HG03520 (cell line): ENCODE data around the gene YY2.
"Not testable (repeated sequence)": the region's sequence is repeated elsewhere in the genome, so short reads cannot be mapped to it uniquely, and the experiment has no call there.

ENCODE experiments used
- ATAC-seq: cut with Tn5 transposase; IDR thresholded peaks from one replicate; pipeline ENCODE4 v1.9.1; 2021; ENCODE audit warnings: mild to moderate bottlenecking, moderate library complexity; ENCODE audit not compliant: unreplicated experiment

Gene YY2

GRCh38 chrX:21873063-21873775 is 17.4 kb downstream of the YY2 start:
- no peak for ATAC-seq

DNA sequence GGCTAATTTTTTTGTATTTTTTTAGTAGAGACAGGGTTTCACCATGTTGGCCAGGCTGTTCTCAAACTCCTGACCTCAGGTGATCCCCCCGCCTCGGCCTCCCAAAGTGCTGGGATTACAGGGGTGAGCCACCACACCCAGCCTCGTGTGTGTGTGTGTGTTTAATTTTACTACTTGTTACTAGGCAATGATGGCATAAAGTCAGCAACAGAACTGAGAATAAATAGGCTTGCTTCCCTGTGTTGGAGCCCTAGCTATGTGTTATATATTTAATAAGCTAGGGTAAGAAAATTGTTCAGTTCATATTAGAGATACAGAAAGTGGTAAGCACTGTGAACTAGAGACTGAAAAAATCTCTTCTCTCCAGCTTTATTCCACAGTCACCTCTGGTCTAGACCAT is 18.4 kb downstream of the YY2 start:
- not testable (repeated sequence) for ATAC-seq

DNA sequence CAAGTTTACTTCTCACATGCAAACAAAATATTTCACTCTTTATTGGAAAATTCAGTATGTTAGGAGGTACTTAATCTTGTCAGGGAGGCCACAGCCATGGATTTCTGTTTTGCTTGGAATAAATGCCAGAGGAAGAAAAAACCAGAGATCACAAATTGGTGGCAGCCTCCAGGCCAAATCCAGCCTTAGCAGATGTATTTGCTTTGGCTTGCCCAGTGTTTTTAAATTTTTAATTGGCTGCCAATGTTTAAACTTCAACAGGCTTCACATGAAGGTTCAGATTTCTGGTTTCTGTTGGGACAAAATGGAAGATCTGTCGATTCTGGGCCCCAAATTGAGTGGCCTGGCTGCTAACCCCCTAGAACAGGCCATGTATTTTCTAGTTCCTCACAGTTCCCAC is 19.2 kb downstream of the YY2 start:
- ATAC-seq: no peak

DNA sequence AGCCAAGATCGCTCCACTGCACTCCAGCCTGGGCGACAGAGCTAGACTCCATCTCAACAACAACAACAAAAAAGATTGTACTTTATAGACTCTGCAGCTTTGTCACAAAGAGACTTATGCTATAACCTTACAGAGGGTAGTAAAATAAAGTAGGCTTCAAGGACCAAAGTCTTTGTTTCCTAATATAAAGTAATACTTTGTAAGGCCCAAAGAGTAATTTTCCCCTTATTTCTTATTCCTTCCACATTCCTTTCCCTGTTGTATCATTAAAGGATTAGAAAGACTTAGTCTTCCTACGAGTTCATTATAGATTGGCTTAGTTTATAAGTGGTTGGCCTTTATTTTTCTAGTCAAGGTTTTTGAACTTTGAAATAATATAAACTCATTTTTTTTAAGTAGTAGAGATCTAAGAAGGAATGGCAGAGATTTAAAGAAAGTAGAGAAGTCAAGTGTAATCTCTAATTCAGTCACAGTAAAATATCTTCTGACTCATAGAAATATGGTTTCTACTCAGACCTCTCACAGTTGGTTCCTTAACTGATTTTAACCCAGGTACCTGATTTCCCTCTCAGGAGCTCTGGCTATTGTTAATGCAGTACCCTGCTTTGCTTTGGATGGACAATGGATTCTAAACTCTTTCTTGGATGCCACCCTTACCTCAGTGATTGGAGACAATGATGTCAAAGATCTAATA is 26.2 kb downstream of the YY2 start:
- no peak for ATAC-seq

DNA sequence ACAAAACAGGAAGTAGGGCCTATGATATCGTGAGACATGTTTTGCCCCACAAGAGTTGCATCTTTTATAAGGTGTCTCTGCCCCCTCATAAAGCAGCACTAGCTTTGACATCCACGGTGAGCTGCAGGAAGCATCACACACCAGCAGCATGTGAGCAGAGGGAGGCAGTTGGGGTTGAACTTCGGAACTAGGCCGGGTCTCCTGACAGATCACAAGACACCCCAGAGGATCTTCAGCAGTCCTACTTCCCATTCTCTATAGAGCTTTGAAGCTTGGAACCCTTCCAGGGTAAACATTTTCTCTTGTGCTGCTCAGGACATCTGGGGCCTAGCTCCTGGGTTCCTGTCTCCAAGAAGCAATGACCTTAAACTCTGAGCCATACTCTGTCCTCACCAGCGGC is 27.5 kb downstream of the YY2 start:
- no peak for ATAC-seq

DNA sequence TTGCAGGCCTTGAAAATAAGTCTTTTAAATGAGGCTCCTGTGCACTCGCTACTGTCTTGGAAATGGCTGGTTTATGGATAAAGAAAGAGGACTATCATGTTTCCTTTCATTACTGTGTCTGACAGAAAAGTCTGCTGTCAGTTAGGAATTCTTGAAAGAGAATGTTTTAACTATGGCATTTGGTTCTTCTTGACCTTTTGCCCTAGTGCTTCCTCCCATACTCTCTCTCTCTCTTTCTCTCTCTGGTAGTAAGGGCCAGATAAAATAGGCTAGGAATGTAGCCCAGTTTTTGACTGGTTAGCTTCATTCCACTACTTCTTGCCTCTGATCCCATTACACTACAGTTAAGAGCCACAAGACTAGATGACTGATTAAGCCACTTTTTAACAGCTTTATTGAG is 29.8 kb downstream of the YY2 start:
- ATAC-seq: no peak

DNA sequence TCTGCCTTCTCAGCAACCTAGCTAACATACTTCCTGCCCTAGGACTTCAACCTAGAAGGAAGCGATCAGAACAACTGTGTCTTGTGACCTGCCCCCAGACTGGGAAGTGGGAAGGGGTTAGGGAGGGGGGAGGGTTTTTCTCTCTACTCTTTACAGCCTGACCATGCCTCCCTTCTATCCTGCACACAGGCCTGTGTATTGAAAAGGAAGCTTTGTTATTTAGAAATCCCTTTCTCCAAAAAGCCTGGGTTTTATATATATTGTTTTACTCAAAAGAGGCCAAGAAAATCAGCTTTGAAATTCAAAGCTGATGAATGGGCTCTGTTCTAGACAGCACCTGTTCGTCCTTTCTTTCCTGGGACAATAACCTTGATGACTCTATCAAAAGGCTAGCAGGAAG is 49.5 kb downstream of the YY2 start:
- no peak for ATAC-seq

DNA sequence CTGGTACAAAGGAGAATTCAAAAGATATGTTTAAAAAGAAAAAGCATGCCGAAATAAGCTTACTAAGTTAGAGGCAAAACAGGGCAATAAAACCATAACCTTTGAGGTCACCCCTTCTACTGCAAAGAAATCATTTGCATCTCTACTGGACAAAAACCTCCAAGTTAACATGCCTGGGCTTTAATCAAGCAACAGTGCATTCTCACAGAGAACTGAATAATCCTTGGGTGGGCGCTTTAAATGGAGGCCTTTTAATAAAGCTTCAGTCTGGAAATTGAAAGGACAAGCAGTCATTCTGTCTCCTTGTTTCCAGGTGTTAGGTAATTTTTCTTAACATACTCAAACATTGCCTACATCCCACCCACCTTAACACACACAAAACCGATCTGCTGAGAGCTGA is 50.2 kb downstream of the YY2 start:
- no peak for ATAC-seq

- no peak for ATAC-seq
Observed at GRCh38 chrX:21907260-21907659, 51.5 kb downstream of the YY2 start.
